CD4-positive, alpha-beta T cell treated with Interleukin-6 at 100 ng/mL for 8 hours (primary cell): Measurements from ENCODE around the gene OR4A16.

Experiments
- DNase-seq: peaks from one replicate; pipeline ENCODE4 v3.0.0-alpha.2; 2020; ENCODE audit warnings: mixed read lengths, low spot score

OR4A16 gene

GRCh38 chr11:55342901-55343300, at the start of gene OR4A16:
OR4A16 (plus strand) TSS chr11:55343201; CDS start chr11:55343201, 0 bp downstream.
- DNase-seq = no peak

GRCh38 chr11:55324500-55324899, 18.5 kb upstream of the OR4A16 start:
- no peak for DNase-seq

GRCh38 chr11:55345306-55345705, 2.3 kb downstream of the OR4A16 start:
- no peak for DNase-seq

GRCh38 chr11:55349032-55349431, 6.0 kb downstream of the OR4A16 start:
- no peak for DNase-seq

GRCh38 chr11:55357560-55358184, 14.7 kb downstream of the OR4A16 start:
- no peak for DNase-seq

- no peak for DNase-seq
Measured at GRCh38 chr11:55367674-55368073, 24.7 kb downstream of the OR4A16 start, which contains the start of gene OR4A15. OR4A15 (plus strand) TSS chr11:55367974; CDS start chr11:55367974, 0 bp downstream.
